ENCODE results near the gene CAVIN3. TPM values are rescaled to one million over a fixed set of nuclear protein-coding genes. Genes with fewer than 3 reads are reported as not detected.

The CAVIN3 gene
- total RNA-seq, 1 experiment from 2014 or later, result 18.6 TPM

- H3K36me3 ChIP-seq (ENCODE audit: control insufficient read depth in 1 of 2, insufficient read depth in 2 of 2, low read length in 2 of 2), result no peaks in the 10 kb centered on the region
- ChIA-PET RAD21 (ENCODE audit: low non-redundant PET in 1 of 2, low total read pairs in 2 of 2, uncharacterized antibody in 2 of 2, unreplicated experiment in 2 of 2) (no interaction called here), CTCF (no interaction called here), POLR2A (no interaction called here)
- no peaks in the 10 kb centered on the region for H4K20me1 ChIP-seq (ENCODE audit: insufficient read depth)
- no peak overlapping the region for H3K9ac ChIP-seq (ENCODE audit: low read length)
- no peaks in the 10 kb centered on the region for H3K9me3 ChIP-seq (ENCODE audit: control insufficient read depth in 1 of 2, insufficient read depth in 1 of 2, low read depth in 1 of 2, low read length in 2 of 2)
- H3K9me2 ChIP-seq (ENCODE audit: insufficient read depth), result no peaks in the 10 kb centered on the region
- H3K27ac ChIP-seq (ENCODE audit: low read depth, low read length), result no peak overlapping the region
- H3K4me3 ChIP-seq (replicated peaks in 1 of 2; ENCODE audit: low read depth in 1 of 2, low read length in 2 of 2), result no peak overlapping the region
- ATAC-seq, result peak; percentile 81
- no peaks in the 10 kb centered on the region for H3K4me1 ChIP-seq (ENCODE audit: control insufficient read depth in 1 of 2, insufficient read depth in 2 of 2, low read length in 2 of 2)
- BruUV-seq (replicated peaks), result no TSS peak
- intact Hi-C loops (cut with micrococcal nuclease), result no loop called here
- H2AFZ ChIP-seq (ENCODE audit: low read depth, low read length, poor library complexity, severe bottlenecking), result no peak overlapping the region
- no peaks in the 10 kb centered on the region for H3K79me2 ChIP-seq (ENCODE audit: insufficient read depth, low read length)
- TF ChIP-seq, protein P1, sequence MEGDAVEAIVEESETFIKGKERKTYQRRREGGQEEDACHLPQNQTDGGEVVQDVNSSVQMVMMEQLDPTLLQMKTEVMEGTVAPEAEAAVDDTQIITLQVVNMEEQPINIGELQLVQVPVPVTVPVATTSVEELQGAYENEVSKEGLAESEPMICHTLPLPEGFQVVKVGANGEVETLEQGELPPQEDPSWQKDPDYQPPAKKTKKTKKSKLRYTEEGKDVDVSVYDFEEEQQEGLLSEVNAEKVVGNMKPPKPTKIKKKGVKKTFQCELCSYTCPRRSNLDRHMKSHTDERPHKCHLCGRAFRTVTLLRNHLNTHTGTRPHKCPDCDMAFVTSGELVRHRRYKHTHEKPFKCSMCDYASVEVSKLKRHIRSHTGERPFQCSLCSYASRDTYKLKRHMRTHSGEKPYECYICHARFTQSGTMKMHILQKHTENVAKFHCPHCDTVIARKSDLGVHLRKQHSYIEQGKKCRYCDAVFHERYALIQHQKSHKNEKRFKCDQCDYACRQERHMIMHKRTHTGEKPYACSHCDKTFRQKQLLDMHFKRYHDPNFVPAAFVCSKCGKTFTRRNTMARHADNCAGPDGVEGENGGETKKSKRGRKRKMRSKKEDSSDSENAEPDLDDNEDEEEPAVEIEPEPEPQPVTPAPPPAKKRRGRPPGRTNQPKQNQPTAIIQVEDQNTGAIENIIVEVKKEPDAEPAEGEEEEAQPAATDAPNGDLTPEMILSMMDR (IDR thresholded peaks at IDR 0.05 in 2 of 3, conservative IDR thresholded peaks at IDR 0.05 in 1 of 3; ENCODE audit: borderline replicate concordance in 1 of 3, insufficient read depth in 1 of 3, low read depth in 2 of 3, low read length in 2 of 3), result peak; percentile 11 to 39 (median 38); a peak in 3 of 6 replicates
- no peak for TF ChIP-seq ELF1 (IDR thresholded peaks at IDR 0.05; ENCODE audit: borderline replicate concordance, low read depth)
- TF ChIP-seq SP1 (IDR thresholded peaks at IDR 0.05; ENCODE audit: low read depth), result no peak
- no peak for TF ChIP-seq EZH2 (IDR thresholded peaks at IDR 0.05)
- TF ChIP-seq ATF3 (IDR thresholded peaks at IDR 0.05), result no peak
- no peak for TF ChIP-seq CEBPB (IDR thresholded peaks at IDR 0.05; ENCODE audit: low read depth)
- TF ChIP-seq, protein P2, sequence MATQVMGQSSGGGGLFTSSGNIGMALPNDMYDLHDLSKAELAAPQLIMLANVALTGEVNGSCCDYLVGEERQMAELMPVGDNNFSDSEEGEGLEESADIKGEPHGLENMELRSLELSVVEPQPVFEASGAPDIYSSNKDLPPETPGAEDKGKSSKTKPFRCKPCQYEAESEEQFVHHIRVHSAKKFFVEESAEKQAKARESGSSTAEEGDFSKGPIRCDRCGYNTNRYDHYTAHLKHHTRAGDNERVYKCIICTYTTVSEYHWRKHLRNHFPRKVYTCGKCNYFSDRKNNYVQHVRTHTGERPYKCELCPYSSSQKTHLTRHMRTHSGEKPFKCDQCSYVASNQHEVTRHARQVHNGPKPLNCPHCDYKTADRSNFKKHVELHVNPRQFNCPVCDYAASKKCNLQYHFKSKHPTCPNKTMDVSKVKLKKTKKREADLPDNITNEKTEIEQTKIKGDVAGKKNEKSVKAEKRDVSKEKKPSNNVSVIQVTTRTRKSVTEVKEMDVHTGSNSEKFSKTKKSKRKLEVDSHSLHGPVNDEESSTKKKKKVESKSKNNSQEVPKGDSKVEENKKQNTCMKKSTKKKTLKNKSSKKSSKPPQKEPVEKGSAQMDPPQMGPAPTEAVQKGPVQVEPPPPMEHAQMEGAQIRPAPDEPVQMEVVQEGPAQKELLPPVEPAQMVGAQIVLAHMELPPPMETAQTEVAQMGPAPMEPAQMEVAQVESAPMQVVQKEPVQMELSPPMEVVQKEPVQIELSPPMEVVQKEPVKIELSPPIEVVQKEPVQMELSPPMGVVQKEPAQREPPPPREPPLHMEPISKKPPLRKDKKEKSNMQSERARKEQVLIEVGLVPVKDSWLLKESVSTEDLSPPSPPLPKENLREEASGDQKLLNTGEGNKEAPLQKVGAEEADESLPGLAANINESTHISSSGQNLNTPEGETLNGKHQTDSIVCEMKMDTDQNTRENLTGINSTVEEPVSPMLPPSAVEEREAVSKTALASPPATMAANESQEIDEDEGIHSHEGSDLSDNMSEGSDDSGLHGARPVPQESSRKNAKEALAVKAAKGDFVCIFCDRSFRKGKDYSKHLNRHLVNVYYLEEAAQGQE (IDR thresholded peaks at IDR 0.05; ENCODE audit: low read depth), result no peak
- TF ChIP-seq, protein P3, sequence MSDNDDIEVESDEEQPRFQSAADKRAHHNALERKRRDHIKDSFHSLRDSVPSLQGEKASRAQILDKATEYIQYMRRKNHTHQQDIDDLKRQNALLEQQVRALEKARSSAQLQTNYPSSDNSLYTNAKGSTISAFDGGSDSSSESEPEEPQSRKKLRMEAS (IDR thresholded peaks at IDR 0.05), result peak; percentile 53; the same call in 1 of the 2 replicates
- no peak for TF ChIP-seq ZFX (IDR thresholded peaks at IDR 0.05)
- no peak for TF ChIP-seq POLR2AphosphoS5 (IDR thresholded peaks at IDR 0.05; ENCODE audit: low read depth, low read length)
- DNase-seq (ENCODE audit: low read depth, low spot score), result no peak
- peaks cover 14% of the 10 kb centered on the region for H3K27me3 ChIP-seq (ENCODE audit: insufficient read depth, low read length)
- H3K4me2 ChIP-seq (ENCODE audit: low read length), result no peak overlapping the region
Observed at GRCh38 chr11:6269994-6270393, 50.3 kb downstream of the CAVIN3 start.

Other genes with a start within 250 kb of the CAVIN3 start
- not detected for gene OR56B4, start 212.8 kb downstream of the CAVIN3 start, total RNA-seq (2021; ENCODE audit: unreplicated experiment)
- not detected for gene OR52B2, start 150.2 kb downstream of the CAVIN3 start, total RNA-seq (2021; ENCODE audit: unreplicated experiment)
- gene OR52W1, start 121.3 kb downstream of the CAVIN3 start, total RNA-seq (2021; ENCODE audit: unreplicated experiment), result not detected
- gene C11orf42, start 114.9 kb downstream of the CAVIN3 start, total RNA-seq (2021; ENCODE audit: unreplicated experiment), result not detected
- gene FHIP1B, start 85.9 kb downstream of the CAVIN3 start, total RNA-seq (2021; ENCODE audit: unreplicated experiment), result 32.1 TPM
- gene CNGA4, start 81.4 kb downstream of the CAVIN3 start, total RNA-seq (2021; ENCODE audit: unreplicated experiment), result 0.27 TPM
- not detected for gene CCKBR, start 60.7 kb downstream of the CAVIN3 start, total RNA-seq (2021; ENCODE audit: unreplicated experiment)
- 2.8 TPM for gene SMPD1, start 70.0 kb upstream of the CAVIN3 start, total RNA-seq (2021; ENCODE audit: unreplicated experiment)
- 12.4 TPM for gene APBB1, start 98.6 kb upstream of the CAVIN3 start, total RNA-seq (2021; ENCODE audit: unreplicated experiment)
- gene HPX, start 120.5 kb upstream of the CAVIN3 start, total RNA-seq (2021; ENCODE audit: unreplicated experiment), result 4.6 TPM
- 13.4 TPM for gene TRIM3, start 153.4 kb upstream of the CAVIN3 start, total RNA-seq (2021; ENCODE audit: unreplicated experiment)
- gene ARFIP2, start 160.8 kb upstream of the CAVIN3 start, total RNA-seq (2021; ENCODE audit: unreplicated experiment), result 77.9 TPM
- 22.9 TPM for gene TIMM10B, start 161.0 kb upstream of the CAVIN3 start, total RNA-seq (2021; ENCODE audit: unreplicated experiment)
- 8.0 TPM for gene DNHD1, start 176.8 kb upstream of the CAVIN3 start, total RNA-seq (2021; ENCODE audit: unreplicated experiment)

Data from HCT116 (cell line).